GM12875 (cell line): ENCODE data around the gene SCG3.

Experiments
- H3K4me3 ChIP-seq: one replicate; pipeline ENCODE4 v1.5.1; 2011; ENCODE audit warnings: low read depth, low read length, control low read depth
- TF ChIP-seq, protein P1 (sequence below): IDR thresholded peaks from 2 replicates; pipeline ENCODE4 v1.5.1; 2011; ENCODE audit warnings: low read depth, mild to moderate bottlenecking, control low read depth, inconsistent platforms, low read length, moderate library complexity, borderline replicate concordance; ENCODE audit not compliant: insufficient read depth

The SCG3 gene

GRCh38 chr15:51751697-51752683, 70.7 kb downstream of the SCG3 start:
- TF ChIP-seq, protein P1, sequence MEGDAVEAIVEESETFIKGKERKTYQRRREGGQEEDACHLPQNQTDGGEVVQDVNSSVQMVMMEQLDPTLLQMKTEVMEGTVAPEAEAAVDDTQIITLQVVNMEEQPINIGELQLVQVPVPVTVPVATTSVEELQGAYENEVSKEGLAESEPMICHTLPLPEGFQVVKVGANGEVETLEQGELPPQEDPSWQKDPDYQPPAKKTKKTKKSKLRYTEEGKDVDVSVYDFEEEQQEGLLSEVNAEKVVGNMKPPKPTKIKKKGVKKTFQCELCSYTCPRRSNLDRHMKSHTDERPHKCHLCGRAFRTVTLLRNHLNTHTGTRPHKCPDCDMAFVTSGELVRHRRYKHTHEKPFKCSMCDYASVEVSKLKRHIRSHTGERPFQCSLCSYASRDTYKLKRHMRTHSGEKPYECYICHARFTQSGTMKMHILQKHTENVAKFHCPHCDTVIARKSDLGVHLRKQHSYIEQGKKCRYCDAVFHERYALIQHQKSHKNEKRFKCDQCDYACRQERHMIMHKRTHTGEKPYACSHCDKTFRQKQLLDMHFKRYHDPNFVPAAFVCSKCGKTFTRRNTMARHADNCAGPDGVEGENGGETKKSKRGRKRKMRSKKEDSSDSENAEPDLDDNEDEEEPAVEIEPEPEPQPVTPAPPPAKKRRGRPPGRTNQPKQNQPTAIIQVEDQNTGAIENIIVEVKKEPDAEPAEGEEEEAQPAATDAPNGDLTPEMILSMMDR: no peak
- H3K4me3 ChIP-seq: peak overlapping the region; percentile 71

DNA sequence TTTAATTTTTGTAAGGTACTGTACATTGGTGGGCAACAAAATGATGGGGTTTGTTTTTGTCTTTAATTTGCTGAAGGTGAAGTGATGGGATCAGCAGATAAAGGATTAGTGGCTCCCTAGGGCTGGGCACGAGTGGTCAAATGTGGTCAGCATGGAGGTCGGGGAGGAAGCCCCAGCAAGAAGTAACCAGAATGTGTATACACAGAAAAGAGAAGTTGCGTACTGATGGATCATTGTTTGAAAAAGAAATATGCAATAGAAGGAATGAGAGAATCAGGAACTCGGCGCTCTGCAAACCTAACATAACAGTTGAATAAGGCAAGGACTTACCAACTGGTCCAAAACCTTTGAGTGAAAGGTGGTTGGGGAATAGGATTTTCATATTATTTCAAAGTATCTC, 71.6 kb downstream of the SCG3 start:
- TF ChIP-seq, protein P1: no peak

DNA sequence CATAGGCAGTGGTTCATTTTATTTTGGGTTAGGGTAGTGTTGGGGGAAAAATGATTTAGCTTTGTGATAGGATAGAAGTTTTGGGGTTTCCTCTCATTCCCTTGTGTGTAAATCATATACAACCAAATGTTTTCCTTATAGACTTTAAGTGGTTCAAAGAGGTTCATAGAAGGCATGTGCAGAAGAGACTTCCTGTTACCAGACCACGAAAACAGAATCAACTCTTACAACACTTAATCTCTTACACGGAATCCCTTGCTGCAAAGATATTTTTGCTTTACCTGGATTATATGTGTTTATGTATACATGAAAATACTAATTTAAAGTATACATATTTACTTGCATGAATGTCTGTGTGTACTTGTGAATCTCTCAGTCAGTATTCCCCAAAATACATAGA, 73.0 kb downstream of the SCG3 start:
- H3K4me3 ChIP-seq: no peak overlapping the region
- TF ChIP-seq, protein P1: no peak

More for the DNA sequence above, 71.6 kb downstream of the SCG3 start:
- H3K4me3 ChIP-seq: no peak overlapping the region

DNA sequence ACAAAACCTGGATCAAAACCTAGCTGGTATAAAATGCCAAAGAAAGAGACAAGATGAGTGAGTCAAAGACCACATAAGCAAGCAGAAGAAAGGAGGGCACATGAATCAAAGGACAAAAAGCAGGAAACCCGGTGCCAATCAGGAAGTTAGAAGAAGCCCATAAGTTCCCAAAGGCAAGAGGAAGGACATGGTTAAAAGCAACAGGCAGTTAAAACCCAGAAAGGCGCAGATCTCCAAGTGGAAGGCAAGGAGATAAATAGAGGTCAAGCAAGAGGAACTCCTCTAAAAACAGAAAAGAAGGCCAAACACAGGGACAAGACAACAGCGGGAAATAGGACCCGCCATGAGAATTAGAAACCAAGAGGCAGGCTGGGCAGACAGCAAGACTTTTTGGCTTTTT, 74.5 kb downstream of the SCG3 start:
- H3K4me3 ChIP-seq: no peak overlapping the region
- TF ChIP-seq, protein P1: no peak

DNA sequence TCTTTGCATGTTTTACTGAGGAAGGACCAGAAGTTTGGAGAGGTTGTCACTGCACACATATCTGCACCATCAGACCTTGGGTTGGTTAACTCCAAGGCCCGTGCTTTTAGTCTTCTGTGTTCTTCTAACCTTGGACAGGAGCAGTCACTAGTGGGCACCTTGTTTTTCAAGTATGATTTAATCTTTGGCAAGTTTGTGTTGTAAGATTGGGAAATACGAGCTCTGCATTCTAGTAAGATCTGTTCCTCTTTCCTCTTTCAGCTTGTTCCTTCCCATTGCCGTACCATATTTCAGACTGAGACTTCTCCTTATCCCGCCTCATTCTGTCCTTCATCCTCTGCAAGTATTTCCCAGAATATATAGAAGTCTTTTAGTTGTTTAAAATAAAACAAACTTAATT, 75.2 kb downstream of the SCG3 start:
- H3K4me3 ChIP-seq: no peak overlapping the region
- TF ChIP-seq, protein P1: no peak

- H3K4me3 ChIP-seq: no peak overlapping the region
- TF ChIP-seq, protein P1: no peak
Observed at GRCh38 chr15:51757450-51757849, 76.1 kb downstream of the SCG3 start.

DNA sequence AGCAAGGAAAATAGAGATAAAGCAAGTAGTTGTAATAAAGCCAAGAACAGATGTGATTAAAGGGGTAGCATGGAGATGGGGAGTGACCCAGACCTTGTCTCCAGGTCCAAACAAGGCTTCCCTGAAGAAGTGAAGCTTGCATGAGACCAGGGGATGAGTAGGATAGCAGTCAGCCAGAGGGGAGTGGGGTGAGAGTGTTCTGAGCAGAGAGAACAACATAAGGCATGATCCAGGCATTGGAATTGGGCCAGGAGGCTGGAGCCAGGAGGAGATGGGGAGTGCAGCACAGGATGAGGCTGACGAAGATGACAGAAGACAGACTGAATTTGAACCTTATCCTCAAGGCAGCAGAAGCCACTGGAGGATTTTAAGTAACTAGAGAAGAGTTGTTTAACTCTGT, 77.3 kb downstream of the SCG3 start:
- TF ChIP-seq, protein P1: no peak
- H3K4me3 ChIP-seq: no peak overlapping the region
